Esophagus squamous epithelium (tissue), 4 donors: ENCODE results near the gene NDUFS1.

Experiments
- POLR2A ChIP-seq, 4 donors: fragments of 450-650 bp; IDR thresholded peaks; one replicate each; pipeline ENCODE4 v1.6.1; 2017; ENCODE audit warnings: antibody characterized with exemption in 4 of 4, mild to moderate bottlenecking in 4 of 4, moderate library complexity in 3 of 4
- TF ChIP-seq, protein P1 (sequence below), 6 experiments: fragments of 450-650 bp in 4 of 6; fragments of 200-600 bp in 2 of 6; sonication (generic) in 2 of 6; IDR thresholded peaks; one replicate each; pipeline ENCODE4 v1.5.1; 2016 to 2019; ENCODE audit warnings: antibody characterized with exemption in 6 of 6, mild to moderate bottlenecking in 4 of 6, moderate library complexity in 4 of 6

DNA sequence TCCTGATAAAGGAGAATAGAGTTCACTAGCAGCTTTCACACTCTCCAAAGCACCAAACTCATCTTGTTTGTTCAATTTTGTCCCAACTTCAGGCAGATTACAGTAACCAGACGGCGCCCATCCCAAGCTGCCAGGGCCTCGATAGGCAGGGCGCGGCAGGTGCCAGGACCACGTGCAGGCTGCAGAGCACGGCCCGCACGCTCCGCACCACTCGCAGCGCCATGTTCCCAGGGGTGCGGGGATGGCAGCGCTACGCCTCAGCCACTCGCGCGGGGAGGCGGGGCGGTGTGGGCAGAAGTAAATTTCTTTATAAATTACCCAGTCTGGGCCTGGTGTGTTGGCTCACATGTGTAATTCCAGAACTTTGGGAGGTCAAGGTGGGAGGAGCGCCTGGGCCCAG lies 43.0 kb downstream of the NDUFS1 start:
- TF ChIP-seq, protein P1, sequence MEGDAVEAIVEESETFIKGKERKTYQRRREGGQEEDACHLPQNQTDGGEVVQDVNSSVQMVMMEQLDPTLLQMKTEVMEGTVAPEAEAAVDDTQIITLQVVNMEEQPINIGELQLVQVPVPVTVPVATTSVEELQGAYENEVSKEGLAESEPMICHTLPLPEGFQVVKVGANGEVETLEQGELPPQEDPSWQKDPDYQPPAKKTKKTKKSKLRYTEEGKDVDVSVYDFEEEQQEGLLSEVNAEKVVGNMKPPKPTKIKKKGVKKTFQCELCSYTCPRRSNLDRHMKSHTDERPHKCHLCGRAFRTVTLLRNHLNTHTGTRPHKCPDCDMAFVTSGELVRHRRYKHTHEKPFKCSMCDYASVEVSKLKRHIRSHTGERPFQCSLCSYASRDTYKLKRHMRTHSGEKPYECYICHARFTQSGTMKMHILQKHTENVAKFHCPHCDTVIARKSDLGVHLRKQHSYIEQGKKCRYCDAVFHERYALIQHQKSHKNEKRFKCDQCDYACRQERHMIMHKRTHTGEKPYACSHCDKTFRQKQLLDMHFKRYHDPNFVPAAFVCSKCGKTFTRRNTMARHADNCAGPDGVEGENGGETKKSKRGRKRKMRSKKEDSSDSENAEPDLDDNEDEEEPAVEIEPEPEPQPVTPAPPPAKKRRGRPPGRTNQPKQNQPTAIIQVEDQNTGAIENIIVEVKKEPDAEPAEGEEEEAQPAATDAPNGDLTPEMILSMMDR (IDR thresholded peaks at IDR 0.05), result no peak
- no peak for TF ChIP-seq POLR2A (IDR thresholded peaks at IDR 0.05)
